T-helper 1 cell (primary cell): ENCODE data around the gene FANCC.

ENCODE experiments used
- DNase-seq, 5 donors: peaks; one replicate each; pipeline ENCODE4 v3.0.0-alpha.2; 2012 to 2020

Gene FANCC

GRCh38 chr9:95115104-95115503 lies 202.4 kb downstream of the FANCC start:
- no peak for DNase-seq

- no peak for DNase-seq
Measured at GRCh38 chr9:95112436-95113280, 204.9 kb downstream of the FANCC start.

GRCh38 chr9:95111716-95112115 lies 205.8 kb downstream of the FANCC start:
- DNase-seq = no peak

DNA sequence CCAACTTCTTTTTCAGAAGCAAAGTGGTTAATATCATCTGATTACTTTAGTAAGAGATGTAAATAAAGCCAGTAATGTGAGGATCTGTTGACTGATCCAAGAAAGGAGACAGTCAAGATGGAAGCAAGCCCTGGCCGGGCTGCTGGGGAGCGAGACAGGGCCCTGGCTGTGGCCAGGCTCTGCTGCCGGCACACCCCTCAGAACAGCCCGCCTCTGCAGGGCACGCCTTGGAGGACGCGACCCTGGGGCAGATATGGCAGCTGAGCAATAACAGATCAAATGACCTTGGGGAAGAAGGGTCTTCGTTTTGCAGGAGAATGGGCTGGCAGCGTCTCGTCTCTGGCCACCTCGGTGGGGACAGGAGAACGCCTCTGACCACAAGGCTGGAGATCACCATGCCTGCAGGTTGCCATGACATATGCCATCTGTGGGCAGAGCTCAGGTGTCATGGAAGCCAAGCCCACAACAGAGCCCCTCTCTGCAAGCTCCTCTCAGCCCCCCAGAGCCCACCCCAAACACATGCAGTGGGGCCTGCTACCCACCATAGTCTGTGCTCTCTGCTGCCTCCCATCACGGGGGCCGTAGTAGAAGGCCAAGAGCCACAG lies 206.5 kb downstream of the FANCC start:
- DNase-seq = no peak

DNA sequence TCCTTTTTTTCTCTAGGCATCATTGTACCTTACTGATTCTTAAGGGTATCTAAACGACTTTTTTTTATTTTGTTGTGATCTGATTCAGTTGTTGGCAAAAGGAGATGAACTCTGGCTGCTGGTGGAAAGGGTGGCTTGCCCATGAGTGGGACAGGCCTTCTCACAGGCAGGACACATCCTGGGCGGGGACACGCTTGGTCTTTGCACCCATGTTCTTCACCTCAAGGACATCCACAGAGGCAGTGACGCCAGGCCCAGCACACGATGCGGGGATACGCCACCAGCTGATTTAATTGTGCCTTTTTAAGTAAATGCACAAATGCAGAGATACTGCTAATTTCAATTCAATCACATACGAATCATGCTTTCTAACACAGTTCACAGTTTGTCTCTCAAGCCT lies 208.1 kb downstream of the FANCC start:
- DNase-seq = no peak

DNA sequence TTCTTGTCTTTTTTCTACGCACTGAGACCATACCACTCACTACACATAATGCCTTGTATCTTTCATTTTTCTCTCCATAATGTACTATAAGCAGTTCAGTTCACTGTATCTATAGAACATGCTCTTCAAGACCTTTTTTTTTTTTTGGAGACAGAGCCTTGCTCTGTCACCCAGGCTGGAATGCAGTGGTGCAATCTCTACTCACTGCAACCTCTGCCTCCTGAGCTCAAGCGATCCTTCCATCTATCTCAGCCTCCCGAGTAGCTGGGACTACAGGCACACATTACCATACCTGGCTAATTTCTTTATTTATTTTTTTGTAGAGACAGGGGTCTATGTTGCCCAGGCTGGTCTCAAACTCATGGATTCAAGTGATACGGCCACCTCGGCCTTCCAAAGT lies 208.7 kb downstream of the FANCC start:
- no peak for DNase-seq

DNA sequence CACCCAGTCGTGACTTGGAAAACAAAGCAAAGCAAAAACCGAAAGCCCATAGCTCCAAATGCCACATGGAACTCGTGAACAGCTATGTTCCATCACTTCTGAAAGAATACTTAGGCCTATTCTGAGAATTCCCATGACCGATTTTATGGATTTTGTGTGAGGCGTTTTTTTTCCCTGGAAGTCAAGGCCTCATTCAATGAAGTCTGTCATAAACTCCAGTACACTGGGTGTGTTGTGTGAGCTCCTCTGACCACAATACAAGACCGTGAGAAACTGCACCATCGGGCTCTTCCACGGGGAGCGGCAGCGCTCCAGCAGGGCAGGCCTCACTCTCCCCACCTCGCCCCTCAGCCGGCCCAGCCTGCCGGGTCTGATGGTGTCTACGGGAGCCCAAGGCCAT lies 209.5 kb downstream of the FANCC start:
- no peak for DNase-seq

GRCh38 chr9:95107001-95107749 lies 210.3 kb downstream of the FANCC start:
- no peak for DNase-seq

DNA sequence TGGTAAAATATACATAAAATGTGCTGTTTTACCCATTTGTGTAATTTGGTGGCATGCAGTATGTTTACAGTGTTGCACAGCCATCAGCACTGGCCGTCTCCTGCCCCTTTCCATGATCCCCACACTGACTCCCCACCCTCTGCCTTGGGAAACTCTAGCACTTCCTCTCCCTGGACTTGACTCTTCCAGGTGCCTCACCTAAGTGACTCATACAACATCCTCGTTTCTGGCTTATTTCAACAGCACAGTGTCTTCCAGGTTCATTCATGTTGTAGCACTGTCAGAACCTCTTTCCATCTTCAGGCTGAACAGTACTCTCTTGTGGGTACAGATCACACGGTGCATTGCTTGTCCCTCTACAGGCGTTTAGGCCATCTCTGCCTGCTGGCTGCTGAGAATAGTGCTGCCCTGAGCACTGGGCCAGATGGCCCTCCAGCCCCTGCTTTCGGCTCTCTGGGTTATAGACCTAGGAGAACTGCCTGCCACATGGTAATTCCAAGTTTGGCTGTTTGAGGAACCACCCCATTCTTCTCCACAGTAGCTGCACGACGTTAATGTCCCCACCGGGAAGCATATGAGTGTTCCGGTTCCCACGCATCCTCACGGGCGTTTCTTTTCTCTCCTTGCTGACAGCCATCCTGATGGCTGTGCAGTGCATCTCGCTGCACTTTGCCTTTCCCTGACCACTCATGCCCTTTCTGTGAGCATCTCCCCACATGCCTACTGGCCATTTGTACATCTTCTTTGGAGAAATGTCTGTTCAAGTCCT lies 211.8 kb downstream of the FANCC start:
- DNase-seq = no peak

- no peak for DNase-seq
Measured at GRCh38 chr9:95104980-95105379, 212.5 kb downstream of the FANCC start.

DNA sequence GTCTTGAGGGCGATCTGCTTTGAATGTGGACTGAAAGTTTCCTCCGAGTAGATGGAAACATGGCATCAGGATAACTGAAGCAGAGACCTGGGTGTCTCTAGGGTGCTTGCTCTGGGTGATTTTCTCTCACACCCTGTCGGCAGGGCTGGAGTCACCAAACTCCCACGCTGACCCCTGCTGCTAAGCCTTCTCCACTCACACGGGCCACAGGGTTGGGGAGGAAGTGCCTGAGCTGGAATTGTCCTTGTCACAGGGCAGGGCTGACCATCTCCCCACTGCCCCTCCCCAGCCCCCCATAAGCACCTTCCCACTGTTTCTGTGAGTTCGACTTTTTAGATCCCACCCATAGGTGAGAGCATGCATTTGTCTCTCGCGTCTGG lies 212.9 kb downstream of the FANCC start:
- no peak for DNase-seq

DNA sequence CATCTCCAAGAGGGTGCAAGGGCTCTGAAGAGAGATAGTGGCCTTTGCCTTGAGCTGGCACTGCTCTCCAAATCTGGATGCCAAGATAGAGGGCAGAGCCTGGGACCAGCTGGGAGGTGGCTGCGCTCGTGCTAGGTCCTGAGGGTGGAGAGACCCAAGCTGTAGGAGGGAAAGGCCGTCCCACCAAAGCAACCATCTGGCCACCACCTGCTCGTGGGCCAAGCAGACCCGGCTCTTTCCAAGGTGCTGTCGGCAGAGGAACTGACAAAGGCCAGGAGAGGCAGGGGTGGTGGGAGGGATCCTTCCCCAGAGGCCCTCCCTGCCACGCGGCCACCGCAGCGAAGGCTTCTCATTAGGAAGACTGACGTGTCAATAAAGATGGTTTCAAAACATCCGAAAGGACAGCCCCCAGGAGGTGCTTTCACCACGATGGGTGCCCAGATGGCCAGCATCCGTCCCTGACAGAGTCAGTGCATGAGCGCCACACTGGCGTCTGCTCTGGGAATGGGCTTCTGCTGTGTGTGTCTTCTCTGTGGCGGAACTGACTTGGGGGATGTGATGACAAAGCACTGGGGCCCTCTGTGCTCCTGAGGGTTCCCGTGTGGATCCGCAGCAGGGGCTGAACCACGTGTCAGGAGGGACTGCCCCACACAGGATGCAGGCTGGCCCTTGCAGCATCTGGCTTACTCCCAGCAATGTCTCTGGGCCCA lies 213.5 kb downstream of the FANCC start:
- DNase-seq = no peak

GRCh38 chr9:95103281-95103771 lies 214.2 kb downstream of the FANCC start:
- DNase-seq = no peak

DNA sequence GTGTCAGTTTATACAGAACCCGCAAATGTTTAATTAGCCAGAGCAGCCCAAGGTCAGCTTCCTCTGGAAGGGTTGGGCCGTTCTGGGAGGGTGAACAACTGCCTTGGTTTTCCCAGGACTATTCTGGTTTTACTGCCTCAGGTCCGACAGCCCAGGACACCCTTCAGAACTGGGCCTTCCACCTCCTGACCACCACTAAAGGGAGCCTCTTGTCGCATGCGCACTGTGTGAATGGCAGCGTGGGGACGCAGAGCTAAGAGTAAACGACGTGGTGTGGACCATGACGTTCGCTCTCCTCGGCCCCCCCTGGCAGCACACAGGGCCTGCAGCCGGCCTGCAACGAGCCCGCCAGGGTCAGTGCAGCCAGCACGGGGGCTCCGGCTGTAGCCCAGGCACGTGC lies 214.9 kb downstream of the FANCC start:
- DNase-seq = no peak

DNA sequence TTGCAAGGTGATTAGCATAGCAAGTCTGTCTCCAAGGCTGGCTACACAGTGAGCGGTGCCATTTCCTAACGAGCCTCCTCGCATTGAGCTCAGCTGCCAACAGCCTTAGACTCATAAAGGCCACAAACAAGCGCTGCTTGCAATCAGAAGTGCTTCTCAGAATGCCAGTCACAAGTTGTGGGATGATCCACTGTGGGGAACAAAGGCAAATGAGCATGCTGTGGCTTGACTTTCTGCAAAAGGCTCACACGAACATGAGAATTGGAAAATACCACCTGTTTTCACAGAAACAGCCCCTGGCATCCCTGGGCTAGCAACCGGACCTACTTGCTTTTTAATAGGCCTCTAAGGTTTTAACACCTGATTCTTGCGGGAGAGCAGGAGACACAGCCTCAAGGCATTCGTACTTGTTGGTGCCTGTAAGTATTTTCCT lies 215.5 kb downstream of the FANCC start:
- no peak for DNase-seq

DNA sequence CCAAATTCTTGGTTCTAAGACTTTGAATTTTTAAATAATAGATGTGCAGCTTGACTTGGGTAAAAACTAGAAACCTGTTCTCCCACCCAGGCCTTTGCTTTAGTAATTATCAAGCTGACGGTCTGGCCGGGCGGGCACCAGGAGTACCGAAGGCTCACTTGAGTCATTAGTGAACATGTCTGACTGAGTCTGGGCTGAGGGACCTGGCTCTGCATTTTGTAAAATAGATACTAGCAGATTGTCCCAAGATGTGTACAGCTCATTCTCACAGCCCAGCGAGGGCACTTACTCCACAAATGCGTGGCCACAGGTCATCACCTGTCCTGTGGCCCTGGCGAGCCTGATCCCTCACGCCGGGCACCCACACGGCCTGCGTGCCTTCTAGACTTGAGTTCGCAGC lies 216.2 kb downstream of the FANCC start:
- DNase-seq = no peak

DNA sequence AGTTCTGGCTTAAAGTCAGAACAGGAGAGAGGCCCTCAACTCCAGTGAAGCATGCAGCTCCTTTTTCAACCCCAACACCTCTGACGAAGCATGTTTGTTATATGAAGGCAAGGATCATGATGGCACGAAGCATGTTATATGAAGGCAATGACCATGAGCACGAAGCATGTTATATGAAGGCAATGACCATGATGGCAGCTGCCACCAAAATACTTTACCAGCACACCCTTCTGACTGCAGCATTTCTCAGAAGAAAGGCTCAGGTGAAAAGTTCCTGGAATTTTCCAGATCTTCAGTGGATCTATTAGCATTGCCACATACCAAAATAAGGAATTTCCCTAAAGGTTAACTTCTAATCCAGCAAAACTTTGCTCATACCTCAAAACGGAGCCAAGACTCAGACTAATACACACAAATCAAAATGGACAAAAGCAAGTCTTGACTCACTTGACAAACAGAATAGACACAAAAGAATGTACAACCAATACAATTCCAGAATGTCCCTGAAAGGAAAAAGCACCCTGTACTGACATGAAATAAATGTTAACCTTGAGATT lies 217.4 kb downstream of the FANCC start:
- DNase-seq = no peak

GRCh38 chr9:95099321-95100070 lies 218.0 kb downstream of the FANCC start:
- no peak for DNase-seq

DNA sequence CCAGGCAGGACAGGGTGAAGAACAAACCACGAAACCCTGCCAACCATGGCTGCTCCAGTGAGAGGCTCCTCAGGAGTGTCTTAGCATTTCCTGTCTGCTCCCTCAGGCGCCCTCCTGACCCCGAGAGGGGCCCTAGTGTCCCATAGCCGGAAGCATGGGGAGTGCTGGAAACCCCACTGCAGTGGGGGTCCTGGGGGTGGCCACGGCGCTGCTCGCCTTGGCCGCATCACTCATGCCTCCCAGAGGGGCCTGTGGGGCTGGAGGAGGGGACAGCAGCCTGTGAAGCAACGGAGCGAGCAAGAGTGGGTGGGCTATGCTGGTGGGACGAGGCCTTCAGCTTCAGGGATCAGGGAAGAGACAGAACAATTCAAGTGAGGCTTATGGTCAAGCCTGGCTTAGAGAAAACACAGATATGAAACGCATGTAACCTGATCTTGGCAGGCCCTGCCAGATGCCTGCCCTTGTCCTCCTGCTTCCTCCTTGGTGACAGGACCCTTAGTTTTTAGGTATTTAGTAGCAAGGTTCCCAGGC lies 219.1 kb downstream of the FANCC start:
- no peak for DNase-seq

DNA sequence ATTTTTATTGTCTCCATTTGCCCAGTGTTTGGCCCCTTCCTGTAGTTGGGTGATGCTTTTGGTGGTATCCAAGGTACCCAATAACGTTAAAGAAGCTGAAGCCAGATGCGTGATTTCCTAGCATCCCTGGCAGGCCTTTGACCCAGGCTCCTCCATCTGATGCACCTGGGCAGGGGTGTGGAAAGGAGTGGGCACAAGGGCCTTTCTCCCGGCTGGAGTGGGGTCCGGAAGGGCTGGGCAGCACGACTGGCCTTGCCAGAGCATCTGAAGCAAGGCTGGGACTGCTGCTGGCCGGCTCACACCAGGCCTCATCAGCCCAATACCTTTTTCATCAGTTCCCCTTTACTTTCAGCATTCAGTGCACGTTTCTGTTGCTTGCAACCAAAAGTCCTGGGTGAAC lies 220.2 kb downstream of the FANCC start:
- DNase-seq = no peak

GRCh38 chr9:95096807-95097206 lies 220.7 kb downstream of the FANCC start:
- DNase-seq = no peak
